HG03521 (cell line): ENCODE measurements around the gene ORM2.
"Not testable (repeated sequence)": the region's sequence is repeated elsewhere in the genome, so short reads cannot be mapped to it uniquely, and the experiment has no call there.

Source experiments
- ATAC-seq: cut with Tn5 transposase; IDR thresholded peaks from one replicate; pipeline ENCODE4 v1.9.1; 2021; ENCODE audit warnings: mild to moderate bottlenecking, moderate library complexity; ENCODE audit not compliant: unreplicated experiment

The ORM2 gene

DNA sequence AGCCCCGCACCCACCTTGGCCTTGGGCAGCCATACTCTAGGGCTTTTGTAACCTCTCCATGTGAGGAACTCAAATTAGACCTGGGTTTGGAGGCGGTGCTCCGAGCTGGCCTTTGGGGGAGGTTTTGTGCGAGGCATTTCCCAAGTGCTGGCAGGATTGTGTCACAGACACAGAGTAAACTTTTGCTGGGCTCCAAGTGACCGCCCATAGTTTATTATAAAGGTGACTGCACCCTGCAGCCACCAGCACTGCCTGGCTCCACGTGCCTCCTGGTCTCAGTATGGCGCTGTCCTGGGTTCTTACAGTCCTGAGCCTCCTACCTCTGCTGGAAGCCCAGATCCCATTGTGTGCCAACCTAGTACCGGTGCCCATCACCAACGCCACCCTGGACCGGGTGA, at the start of gene ORM2:
TSS of gene ORM2 (plus strand) at position 245 of the 398 bp plus-strand sequence. CDS start at position 281, 36 bp downstream.
- ATAC-seq, result not testable (repeated sequence)

DNA sequence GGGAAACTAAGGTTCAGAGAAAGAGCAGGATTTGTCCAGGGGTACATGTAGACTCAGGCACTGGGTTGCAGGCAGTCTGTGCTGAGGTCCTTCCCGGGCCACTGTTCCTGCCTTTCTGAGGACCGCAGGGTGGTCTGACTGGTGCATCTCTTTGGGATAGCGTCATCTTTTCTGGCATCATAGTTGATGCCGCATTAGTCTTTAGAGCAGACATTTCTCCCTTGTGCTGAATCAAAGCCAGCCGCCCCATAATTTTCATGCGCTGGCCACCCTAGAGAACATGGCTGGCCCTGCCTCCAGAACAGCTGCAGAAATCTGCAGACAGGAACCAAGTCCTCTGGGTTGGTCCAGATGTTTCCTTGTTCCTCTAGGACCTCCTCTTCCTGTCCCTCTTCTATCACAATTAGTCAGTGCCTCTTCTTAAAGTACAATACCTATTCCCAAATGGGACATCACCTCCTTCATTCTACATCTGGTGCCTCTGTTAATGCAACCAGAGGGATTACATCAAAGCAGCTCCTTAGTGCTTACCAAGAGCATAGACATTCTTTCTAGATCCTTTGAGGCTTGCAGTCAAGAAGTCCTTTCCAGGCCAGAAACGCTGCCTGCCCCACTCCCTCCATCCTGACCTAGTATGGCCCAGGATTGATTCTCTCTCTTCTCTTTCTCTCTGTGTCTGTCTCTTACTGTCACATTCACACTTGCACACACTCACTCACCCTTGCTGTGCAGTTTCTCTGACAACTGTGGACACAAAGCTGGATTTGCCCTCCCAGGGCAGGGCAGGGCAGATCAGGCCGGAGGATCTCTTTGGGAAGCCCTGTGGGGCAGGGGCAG, 48.8 kb upstream of the ORM2 start:
- no peak for ATAC-seq

DNA sequence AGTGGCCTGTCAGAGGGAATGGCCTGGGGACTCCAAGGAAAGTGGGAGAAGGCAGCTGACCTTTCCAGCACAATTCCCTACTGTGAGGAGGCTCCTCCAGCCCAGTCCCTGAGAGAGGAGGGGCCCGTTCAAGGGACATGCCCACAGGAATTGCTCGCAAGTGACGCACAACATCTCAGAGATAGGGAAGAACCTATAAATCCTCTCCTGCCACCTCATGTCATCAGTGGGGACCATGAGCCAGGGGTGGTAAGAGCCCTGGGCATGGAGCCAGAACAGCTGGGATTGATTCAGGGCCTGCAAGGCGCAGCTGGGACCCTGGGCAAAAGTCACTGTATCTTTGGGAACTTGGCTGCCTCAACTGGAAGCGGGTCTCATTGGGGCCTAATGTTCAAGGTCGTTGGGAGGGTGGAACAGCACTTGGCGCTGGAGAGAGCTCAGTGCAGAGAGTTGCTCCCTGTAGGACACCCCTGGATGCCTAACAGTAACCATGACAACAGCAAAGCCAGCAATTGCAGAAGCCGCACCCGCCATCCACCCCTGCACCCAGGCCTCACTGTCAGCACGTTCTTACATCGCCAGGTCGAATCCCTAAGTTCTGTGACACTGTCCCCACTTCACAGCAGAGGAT, 48.1 kb upstream of the ORM2 start:
- no peak for ATAC-seq

- ATAC-seq, result no peak
Measured at GRCh38 chr9:114282104-114282485, 47.6 kb upstream of the ORM2 start.

DNA sequence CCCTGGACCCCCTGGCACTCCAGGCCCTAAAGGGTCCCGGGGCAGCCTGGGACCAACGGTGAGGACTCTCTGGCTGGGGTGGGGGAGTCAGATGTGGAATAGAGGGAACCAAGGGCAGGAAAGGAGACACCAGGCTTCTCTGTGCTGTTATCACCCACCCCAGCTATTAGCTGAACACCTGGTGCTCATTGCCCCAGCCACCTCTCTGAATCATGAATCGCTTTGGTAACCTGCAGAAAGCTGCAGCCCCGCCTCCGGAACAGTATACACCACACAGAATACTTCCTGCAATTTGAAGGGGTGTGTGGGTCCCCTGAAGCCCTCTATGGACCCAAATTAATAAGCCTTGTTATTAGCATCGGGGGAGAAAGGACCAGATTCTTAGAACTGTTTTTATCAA, 47.2 kb upstream of the ORM2 start:
- ATAC-seq, result no peak

- no peak for ATAC-seq
Measured at GRCh38 chr9:114282926-114283325, 46.7 kb upstream of the ORM2 start.

GRCh38 chr9:114283551-114284111, 46.0 kb upstream of the ORM2 start:
- no peak for ATAC-seq

- no peak for ATAC-seq
Measured at GRCh38 chr9:114284316-114285060, 45.2 kb upstream of the ORM2 start.

- no peak for ATAC-seq
Measured at GRCh38 chr9:114285166-114285867, 44.4 kb upstream of the ORM2 start.

DNA sequence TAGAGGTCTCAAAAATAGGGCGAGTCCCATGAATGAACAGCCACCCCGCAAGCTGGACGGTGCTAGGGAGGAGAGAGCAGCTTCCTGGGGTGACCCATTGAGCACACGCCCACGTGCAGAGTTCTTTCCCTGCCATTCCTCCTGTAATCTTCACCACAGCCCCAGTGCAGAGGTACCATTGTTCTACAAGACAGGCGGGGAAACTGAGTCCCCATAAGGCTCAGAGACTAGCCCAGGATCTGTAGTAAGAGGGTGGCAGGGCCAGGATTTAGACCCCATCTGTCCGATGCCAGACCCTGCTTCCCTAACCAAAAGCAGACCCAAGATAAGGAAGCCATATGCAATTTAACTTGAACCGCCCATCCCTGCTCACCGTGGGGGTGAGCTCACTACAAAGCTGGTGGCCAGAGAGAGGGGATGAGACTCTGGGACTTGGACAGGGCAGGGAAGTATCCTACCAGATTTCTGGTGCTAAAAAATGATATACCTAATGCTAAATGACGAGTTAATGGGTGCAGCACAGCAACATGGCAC, 43.5 kb upstream of the ORM2 start:
- no peak for ATAC-seq

- no peak for ATAC-seq
Measured at GRCh38 chr9:114287001-114287762, 42.5 kb upstream of the ORM2 start.

DNA sequence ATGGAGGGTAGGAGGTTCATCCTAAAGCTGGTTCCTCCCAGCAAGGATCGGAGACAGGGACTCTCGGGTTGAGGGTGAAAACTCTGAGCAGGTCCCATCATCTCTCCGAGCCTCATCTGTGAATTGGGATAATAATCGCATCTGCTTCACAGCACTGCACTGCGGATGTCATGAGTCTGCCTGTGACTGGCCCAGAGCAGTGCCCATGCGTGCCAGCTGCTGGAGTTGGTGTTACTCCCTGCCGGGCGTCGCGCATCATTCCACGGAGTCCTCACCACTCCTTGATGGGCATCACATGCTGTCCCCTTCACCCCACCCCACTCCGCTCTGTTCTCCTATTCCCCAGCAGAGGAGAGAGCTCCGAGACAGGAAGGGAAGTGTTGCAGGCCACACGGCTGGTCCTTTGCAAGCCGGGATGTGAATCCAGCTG, 41.9 kb upstream of the ORM2 start:
- ATAC-seq, result no peak

DNA sequence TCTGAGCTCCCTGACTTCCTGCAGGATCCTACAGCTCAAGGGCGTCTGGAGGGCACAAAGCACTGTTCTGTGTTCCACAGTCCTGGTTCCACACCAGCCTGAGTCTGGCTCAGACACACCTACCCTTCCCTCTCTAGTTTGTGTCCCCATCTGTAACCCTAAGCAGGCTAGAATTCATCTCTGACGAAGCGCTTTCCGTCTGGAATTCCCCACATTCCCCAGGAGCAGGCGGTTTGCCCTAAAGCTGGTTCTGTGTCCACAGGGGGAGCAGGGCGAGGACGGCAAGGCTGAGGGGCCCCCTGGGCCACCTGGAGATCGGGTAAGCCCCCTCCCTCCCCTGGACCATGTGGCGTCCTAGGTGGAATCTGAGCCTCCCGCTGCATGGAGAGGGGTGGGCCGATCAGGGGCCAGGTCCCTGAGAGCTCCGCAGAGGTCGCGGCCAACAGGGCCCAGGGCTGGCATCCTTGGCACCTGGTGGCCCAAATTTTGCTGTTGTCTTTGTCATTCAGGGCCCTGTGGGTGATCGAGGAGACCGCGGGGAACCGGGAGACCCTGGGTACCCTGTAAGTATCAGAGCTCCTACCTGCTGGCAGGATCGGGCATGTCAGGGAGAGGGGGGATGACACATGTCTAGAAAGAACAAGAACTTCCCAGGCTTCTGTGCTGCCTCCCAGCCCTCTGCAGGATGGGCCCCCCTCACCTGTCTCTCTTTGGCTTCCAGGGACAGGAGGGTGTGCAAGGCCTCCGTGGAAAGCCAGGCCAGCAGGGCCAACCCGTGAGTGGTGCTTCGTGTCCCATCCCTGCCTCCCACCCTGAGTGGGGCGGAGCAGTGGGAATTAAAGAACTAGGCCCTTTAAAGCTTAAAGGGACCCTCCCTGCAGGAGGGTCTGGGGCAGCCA, 41.2 kb upstream of the ORM2 start:
- ATAC-seq, result no peak

GRCh38 chr9:114289106-114289505, 40.6 kb upstream of the ORM2 start:
- no peak for ATAC-seq

DNA sequence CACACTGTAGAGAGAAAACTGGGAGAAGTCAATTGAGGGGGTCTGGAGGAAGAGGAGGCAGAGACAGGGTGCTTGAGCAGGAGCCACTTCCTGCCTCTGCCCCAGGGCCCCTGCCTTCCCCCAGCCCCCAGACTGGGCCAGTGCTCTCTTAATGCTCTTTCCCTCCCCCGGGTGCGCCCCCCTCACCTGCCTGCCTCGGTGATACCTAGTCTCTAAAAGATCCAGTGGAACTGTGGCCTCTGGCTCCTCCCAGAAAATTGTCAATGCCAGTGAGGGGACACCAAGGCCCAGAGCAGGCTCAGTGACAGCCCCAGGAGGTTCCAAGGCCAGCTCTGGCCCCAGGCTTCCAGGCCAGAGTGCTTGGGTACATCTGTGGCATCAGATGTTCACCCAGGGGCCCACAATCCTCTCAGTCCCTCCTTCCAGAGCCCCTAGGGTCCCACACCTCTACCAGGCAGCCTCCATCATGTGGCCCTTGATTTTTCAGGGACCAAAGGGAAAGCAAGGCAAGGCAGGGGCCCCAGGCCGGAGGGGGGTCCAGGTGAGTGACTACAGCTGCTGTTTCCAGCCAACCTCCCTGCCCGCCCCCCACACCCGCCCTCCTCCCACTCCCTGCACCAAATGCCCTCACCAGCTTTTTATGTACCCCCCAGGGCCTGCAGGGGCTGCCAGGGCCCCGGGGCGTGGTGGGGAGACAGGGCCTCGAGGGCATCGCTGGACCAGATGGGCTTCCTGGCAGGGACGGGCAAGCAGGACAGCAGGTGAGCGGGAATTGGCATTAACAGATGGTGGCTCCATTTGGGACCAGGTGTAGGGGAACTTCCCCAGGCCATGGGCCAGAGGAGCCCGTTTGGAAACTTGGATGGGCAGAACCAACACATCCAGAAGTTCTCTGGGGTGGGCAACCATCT, 39.8 kb upstream of the ORM2 start:
- no peak for ATAC-seq

DNA sequence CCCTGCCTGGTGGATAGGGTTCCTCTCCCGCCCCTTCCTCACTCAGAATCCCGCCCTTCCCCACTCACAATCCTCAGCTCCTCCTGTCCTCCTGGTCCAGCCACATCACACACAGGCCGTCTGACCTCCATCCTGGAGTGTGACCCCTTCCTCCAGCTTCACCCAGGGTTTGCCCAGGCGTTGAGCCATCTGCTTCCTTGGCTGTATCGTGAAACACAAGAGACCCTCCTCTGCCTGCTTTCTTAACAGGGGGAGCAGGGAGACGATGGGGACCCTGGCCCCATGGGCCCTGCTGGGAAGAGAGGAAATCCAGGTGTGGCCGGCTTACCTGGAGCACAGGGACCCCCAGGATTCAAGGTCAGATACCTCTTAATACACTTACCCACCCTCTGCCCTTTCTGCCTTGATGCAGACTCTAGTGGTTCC, 39.1 kb upstream of the ORM2 start:
- ATAC-seq, result no peak

- no peak for ATAC-seq
Measured at GRCh38 chr9:114291064-114291474, 38.6 kb upstream of the ORM2 start.
